DMS 273 treated with DMSO at 0.1 percent for 48 hours (cell line): ENCODE results near the gene ATXN2.

ENCODE experiments used
- DNase-seq: peaks from one replicate; lab custom pipeline; 2025; lab: John Stamatoyannopoulos, UW

ATXN2 gene

GRCh38 chr12:111448846-111449790, 150.0 kb downstream of the ATXN2 start:
- no peak for DNase-seq

DNA sequence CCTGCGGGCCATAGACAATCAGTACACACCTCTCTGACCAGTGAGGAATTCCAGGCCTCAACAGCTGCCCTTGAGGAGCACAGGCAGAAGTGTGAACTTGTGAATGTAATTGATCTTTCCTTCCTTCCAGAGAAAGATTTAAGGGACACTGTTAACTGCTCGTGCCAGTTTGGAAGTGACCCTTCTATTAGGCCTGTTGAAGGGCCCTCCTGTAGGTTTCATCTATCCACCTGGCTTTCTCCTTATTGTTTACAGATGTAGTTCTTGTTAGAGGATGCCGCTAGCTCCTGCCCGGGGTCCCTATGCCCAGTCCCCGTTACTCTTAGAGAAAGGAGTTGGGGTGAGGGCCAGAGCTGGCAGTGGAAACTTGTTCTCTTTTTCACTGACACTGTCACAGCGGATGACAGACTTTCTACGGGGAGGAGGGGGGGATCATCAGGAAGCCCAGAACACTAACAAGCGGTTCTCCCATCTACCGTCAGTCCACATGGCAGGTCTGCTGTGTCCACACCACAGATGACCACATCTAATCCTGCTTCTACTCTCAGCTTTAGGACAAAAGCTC, 150.8 kb downstream of the ATXN2 start:
- DNase-seq, result no peak

- no peak for DNase-seq
Measured at GRCh38 chr12:111447571-111448265, 151.4 kb downstream of the ATXN2 start.

- no peak for DNase-seq
Measured at GRCh38 chr12:111446631-111447570, 152.2 kb downstream of the ATXN2 start.

- no peak for DNase-seq
Measured at GRCh38 chr12:111445726-111446581, 153.2 kb downstream of the ATXN2 start.

- no peak for DNase-seq
Measured at GRCh38 chr12:111444925-111445725, 154.0 kb downstream of the ATXN2 start.

DNA sequence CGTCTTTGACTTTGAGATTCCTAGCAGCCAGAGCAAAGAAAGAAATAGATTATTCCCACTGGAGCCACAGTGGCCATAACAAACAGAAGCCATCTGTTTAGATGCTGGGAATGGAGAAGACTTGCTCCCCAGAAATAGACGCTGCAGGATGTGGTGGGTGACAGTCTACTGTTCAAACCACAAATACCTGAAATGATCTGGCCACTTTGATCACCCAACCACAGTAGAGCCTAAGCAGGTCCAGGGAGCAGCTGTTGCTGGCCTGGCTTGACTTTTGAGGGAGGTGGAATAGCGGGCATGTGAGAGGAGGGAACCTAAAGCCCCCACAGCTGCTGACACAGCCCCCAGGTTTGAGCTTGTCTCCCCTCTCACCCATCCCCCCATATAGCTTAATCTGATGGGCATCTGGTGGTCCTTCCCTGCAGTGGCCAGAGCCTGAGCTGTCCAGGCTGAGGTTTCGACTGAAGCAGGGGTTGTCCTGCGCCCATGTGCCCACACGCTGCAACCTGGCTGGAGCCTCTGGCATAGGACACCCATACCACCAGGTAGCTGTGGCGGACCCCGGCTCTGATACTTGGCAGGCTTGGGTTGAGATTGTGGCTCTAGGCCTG, 154.7 kb downstream of the ATXN2 start:
- no peak for DNase-seq

GRCh38 chr12:111443586-111443985, 155.5 kb downstream of the ATXN2 start:
- no peak for DNase-seq

DNA sequence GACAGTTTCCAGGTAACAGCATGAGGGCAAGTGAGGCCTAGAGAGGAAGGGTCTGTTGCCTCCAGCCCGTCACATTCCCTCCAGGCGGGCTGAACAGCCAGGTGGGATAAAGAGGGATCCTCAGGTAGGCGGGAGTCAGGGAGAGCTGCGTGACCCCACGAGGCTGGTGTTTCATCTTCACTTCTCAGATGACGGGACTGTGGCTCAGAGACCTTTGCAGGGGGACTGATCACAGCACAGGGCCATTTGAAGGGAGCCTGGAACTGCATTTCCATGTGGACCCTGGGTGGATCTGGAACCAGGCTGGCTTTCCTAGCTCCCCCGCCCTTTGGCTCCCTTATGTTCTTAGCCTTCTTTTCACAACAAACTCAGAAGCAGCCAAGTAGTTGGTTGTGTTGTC, 156.0 kb downstream of the ATXN2 start:
- no peak for DNase-seq

DNA sequence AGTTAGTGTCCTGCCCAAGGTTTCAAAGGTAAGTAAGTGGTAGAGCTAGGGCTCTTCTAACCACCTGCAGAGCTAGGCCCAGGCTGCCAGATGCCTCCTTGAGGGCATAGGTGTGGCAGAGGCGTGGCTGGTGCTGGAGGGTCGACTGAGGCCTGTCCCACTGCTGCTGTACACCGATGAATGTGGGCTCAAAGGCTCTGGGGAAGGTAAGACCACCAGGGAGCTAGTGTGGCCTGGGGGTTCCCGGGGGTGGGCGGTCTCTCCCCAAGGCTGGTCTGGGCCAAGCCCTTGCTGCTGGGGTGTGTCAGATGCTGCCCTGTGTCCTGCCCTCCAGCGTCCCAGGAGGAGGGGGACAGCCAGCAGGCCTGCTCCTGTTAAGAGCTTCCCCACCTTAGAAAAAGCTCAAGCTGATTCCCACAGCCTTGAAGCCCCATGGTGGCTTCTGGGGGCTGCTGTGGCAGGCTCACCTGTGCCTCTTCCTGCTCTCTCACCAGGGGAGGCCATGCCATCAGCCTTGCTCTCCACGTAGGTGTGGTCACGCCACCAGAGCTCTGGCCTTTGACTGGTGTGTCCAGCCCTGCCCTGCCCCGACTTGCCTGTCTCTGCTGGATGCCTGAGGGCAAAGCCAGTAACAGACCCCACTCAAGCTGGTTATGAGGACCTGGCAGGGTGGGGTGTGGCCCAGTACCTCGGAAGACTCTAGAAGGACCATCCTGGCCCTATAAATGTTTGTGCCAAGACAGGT, 156.6 kb downstream of the ATXN2 start:
- no peak for DNase-seq

GRCh38 chr12:111441107-111441928, 157.8 kb downstream of the ATXN2 start:
- DNase-seq, result no peak

GRCh38 chr12:111440631-111441030, 158.5 kb downstream of the ATXN2 start:
- no peak for DNase-seq

DNA sequence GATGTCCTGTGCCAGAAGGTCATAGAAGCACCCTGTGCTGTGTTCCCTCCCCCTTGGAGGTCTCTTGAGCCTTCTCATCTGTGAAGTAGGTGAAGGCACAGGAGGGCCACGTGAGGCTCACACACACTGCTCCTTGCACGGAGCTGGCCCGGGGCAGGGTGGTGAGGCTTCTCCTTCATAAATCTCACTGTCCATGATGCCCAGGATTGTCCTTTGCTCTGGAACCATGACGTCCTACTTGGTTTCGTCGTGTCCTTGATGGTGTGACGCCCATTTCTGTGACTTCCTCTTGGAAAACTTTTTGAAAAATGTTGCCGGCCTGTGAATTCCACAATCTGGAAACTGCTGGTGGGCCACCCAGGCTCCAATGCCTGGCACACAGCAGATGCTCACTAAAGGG, 159.0 kb downstream of the ATXN2 start:
- no peak for DNase-seq

GRCh38 chr12:111439657-111440151, 159.4 kb downstream of the ATXN2 start:
- no peak for DNase-seq

- DNase-seq, result no peak
Measured at GRCh38 chr12:111438481-111438880, 160.6 kb downstream of the ATXN2 start.

DNA sequence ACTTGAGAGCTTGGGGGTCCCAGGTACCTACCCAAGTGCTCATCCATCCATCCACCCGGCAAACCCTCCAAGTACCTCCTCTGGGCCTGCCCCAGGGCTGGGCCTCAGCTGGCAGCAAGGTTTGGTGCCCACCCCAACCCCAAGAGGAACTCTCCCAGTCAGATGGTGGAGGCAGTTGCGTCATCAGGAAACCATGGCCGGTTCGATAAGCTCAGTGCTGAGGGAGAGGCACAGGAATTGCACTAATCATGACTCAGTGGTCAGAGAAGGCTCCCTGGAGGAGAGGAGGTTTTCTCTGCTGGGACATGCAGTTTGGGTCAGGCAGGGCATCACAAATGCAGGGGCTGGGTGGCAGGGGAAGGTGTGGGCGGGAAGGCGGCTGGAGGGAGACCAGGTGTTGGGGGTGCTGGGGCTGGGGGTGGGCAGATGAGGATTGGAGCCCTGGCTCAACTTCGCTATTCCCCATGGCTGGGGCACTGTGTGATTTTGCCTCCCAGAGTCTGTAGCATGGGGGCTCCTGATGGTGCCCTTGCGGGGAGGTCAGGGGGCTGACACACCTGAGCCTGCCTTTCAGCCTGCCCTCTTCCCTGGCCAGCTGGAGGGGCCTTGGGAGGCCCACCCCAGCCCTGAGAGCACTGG, 161.2 kb downstream of the ATXN2 start:
- no peak for DNase-seq

DNA sequence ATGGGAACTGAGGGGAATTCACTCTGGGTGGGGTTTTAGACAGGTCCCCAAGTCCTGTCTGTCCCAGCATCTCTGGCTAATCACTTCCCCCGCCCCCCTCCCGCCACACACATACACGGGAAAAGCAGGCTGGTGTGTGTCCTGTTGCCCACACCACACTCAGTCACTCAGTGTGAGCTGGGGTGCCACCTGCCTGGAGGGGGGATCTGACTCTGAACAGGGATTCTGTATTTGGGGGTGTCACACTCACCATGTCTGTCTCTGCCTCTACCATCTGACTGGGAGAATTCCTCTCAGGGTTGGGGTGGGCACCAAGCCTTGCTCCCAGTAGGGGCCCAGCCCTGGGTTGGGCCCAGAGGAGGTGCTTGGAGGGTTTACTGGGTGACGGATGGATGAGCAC, 162.3 kb downstream of the ATXN2 start:
- DNase-seq, result no peak
